Mucosa of descending colon (tissue), 3 donors: ENCODE data around the gene VPS54. TPM values are rescaled to one million over a fixed set of nuclear protein-coding genes. Genes with fewer than 3 reads are reported as not detected.

Experiments
- ATAC-seq: fragments of 200-7000 bp; cut with Tn5 transposase; one replicate; pipeline ENCODE4 v1.9.1; 2020; ENCODE audit warnings: mild to moderate bottlenecking, moderate library complexity
- DNase-seq, 3 donors: peaks; one replicate each; pipeline ENCODE4 v3.0.0-alpha.2; 2020
- H3K36me3 ChIP-seq: fragments of 200-600 bp; one replicate; pipeline ENCODE4 v1.8.0; 2021; ENCODE audit warnings: low read depth, mild to moderate bottlenecking
- H3K4me1 ChIP-seq: fragments of 200-600 bp; one replicate; pipeline ENCODE4 v1.8.0; 2021; ENCODE audit warnings: low read depth, mild to moderate bottlenecking
- H3K4me3 ChIP-seq: fragments of 200-600 bp; one replicate; pipeline ENCODE4 v1.8.0; 2021; ENCODE audit warnings: mild to moderate bottlenecking
- H3K9me3 ChIP-seq: fragments of 200-600 bp; one replicate; pipeline ENCODE4 v1.8.0; 2021; ENCODE audit warnings: mild to moderate bottlenecking
- intact Hi-C, 2 donors: fragments of 100-400 bp; cut with DNase I in 1 of 2; cut with micrococcal nuclease in 1 of 2; formaldehyde crosslinking; loops; one replicate each; pipeline versions ENCODE4 v1.11.0 to v1.11.1; 2022; cut with DNase I, micrococcal nuclease
- total RNA-seq, 3 donors: library from RNA; stranded (reverse); fragmentation: NEBNext Ultra II Directional in 2 of 3; extraction: Animal tissue kit (Norgen Biotek cat#: 25700) in 2 of 3; gene quantifications; one replicate each; pipeline versions ENCODE4 v1.2.1 to v1.2.4, GENCODE V29; 2021 to 2023
- TF ChIP-seq, protein P1 (sequence below): fragments of 200-600 bp; IDR thresholded peaks from one replicate; pipeline ENCODE4 v1.8.0; 2022; ENCODE audit warnings: antibody characterized with exemption, mild to moderate bottlenecking
- donor health status: DM: no; HTN: no; CAD: no; lungs with moderate emphysema.
- donor health status: DM: no; HTN: no; CAD: no.
- donor health status: DM: no; HTN: yes; CAD: no.

The VPS54 gene
- total RNA-seq, 3 donors from 2014 or later, result 18.1 to 25.7 (median 21.9) TPM

DNA sequence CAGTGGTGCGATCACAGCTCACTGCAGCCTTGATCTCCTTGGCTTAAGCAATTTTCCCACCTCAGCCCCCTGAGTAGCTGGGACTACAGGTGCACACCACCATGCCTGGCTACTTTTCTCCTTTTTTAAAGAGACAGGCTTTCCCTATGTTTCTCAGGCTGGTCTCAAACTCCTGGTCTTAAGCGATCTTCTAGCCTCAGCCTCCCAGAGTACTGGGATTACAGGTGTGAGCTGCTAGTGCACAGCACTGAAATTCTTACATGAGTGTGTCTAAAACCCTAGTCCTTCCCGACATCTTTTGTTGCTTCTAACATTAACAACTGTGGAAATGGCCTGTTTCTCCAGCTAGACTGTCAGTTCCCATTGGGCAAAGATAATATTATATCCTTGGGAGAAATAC, 174.6 kb downstream of the VPS54 start:
- intact Hi-C loops, result no loop called here
- ATAC-seq (no peak), DNase-seq (no peak)
- H3K4me1 ChIP-seq, result peaks cover 34% of the 10 kb centered on the region
- H3K9me3 ChIP-seq, result no peaks in the 10 kb centered on the region
- no peak overlapping the region for H3K4me3 ChIP-seq
- TF ChIP-seq, protein P1, sequence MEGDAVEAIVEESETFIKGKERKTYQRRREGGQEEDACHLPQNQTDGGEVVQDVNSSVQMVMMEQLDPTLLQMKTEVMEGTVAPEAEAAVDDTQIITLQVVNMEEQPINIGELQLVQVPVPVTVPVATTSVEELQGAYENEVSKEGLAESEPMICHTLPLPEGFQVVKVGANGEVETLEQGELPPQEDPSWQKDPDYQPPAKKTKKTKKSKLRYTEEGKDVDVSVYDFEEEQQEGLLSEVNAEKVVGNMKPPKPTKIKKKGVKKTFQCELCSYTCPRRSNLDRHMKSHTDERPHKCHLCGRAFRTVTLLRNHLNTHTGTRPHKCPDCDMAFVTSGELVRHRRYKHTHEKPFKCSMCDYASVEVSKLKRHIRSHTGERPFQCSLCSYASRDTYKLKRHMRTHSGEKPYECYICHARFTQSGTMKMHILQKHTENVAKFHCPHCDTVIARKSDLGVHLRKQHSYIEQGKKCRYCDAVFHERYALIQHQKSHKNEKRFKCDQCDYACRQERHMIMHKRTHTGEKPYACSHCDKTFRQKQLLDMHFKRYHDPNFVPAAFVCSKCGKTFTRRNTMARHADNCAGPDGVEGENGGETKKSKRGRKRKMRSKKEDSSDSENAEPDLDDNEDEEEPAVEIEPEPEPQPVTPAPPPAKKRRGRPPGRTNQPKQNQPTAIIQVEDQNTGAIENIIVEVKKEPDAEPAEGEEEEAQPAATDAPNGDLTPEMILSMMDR, result no peak
- H3K36me3 ChIP-seq, result no peaks in the 10 kb centered on the region

DNA sequence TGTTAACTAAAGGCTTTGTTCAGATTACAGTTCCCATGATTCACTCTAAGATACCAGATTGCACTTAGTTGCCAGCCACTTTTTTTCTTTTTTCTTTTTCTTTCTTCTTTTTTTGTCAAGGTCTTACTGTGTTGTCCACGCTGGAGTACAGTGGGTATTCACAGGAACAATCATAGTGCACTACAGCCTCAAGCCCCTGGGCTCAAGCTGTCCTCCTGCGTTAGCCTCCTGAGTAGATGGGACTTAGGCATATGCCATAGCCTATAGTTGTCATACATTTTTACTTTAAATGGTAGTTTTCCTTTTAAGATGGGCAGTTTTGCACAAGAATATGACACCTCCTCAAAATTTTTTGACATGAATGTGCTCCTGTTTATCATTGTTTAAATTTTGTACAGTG, 175.4 kb downstream of the VPS54 start:
- intact Hi-C loops, result no loop called here
- Histone ChIP-seq H3K4me1 (peaks cover 25% of the 10 kb centered on the region), H3K4me3 (no peak overlapping the region), H3K9me3 (no peaks in the 10 kb centered on the region), H3K36me3 (no peaks in the 10 kb centered on the region)
- no peak for ATAC-seq
- TF ChIP-seq, protein P1, result no peak
- no peak for DNase-seq

DNA sequence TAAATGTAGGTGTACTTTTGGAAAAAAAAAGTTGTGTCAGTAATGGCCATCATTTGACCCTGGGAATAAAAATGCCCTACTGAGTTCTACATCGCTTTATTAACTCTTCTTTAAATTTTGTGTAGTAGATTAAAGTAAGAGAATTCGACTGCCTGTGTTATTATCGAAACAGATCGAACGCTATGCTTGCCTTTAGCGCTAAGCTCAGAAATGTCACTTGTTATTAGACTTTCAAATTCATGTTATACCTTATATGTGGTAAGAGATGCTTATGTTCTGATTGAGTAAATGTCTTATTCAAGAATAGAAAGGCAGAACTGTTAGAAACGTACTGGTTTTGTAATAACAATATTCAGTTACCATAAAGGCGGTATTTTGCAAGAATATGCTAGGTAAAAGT, 176.1 kb downstream of the VPS54 start:
- intact Hi-C loops, result no loop called here
- Histone ChIP-seq H3K9me3 (no peaks in the 10 kb centered on the region), H3K36me3 (no peaks in the 10 kb centered on the region), H3K4me1 (peaks cover 24% of the 10 kb centered on the region), H3K4me3 (no peak overlapping the region)
- no peak for ATAC-seq
- TF ChIP-seq, protein P1, result no peak
- no peak for DNase-seq

DNA sequence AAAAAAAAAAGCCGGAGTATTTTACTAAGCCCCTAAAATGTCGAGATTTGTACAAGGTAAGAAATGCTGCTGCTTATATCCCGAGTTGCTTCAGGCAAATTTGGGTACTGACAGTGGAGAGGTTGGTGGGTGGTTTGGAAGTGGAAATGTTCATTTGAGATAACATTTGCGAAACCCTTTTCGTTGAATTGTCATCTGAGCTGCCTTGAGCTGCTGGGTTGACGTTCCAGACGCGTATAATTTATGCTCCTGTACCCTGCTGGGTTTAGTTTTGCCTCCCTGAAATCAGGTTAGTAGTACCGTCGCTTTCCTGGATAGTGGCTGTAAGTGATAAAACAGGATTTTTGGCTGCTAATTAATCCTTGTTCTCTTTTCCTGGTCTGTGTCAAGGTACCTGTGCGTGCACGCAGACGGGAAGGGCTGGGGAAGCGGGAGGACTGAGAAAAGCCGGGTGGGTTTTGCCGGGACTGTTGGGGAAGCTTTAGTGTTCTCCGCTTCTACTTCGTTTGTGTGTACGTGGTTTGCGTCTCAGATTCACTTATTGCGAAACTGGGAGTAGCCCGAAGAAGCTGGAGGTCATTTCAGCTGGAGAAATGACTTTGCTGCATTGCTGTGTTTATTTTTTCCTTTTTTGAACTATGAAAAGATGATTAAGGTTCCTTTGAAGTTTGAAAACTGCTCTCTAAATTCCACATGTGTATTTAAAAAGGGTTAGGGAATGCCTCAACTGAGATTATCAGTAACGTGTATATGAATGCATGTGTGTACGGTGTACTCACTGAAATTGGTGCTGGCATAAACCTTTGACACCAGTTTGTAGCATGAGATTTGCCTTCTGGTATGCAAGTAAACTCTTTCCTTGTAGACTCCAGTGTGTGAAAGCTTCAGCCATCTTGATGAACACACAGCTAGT, 176.8 kb downstream of the VPS54 start:
- intact Hi-C loops, result no loop called here
- H3K4me1 ChIP-seq, result peaks cover 24% of the 10 kb centered on the region
- DNase-seq (peak; percentile 58 to 64 (median 63)), ATAC-seq (peak; percentile 10)
- H3K36me3 ChIP-seq, result no peaks in the 10 kb centered on the region
- H3K9me3 ChIP-seq, result no peaks in the 10 kb centered on the region
- TF ChIP-seq, protein P1, result no peak
- peak overlapping the region; percentile 88 for H3K4me3 ChIP-seq

Other genes with a start within 250 kb of the VPS54 start
- gene UGP2, start 177.5 kb downstream of the VPS54 start, total RNA-seq, result 100 to 1,000 TPM; 408 to 683 (median 538) TPM
- 10 to 100 TPM; 45.6 to 51.2 (median 48.9) TPM for gene PELI1, start 125.0 kb upstream of the VPS54 start, total RNA-seq